Calu3 (cell line): Measurements from ENCODE around the gene SYTL2. TPM values are rescaled to one million over a fixed set of nuclear protein-coding genes. Genes with fewer than 3 reads are reported as not detected.
"Not testable (repeated sequence)": the region's sequence is repeated elsewhere in the genome, so short reads cannot be mapped to it uniquely, and the experiment has no call there.

ENCODE experiments used
- BruUV-seq: library from RNA; stranded (reverse); fragments of 400-500 nt; replicated peaks from 2 replicates; lab custom pipeline; 2021; lab: Mats Ljungman, UMichigan
- CTCF ChIA-PET: fragments of 300-600 bp; sonication (Branson Sonifier 250); formaldehyde crosslinking; loops from one replicate; lab custom pipeline; 2022; ENCODE audit warnings: antibody characterized with exemption; lab: Charles Lee
- DNase-seq: peaks from one replicate; pipeline ENCODE4 v3.0.0; 2022
- H3K27ac Mint-ChIP-seq: one replicate; pipeline ENCODE4 v1.8.0; 2022; ENCODE audit warnings: mixed read lengths; ENCODE audit not compliant: unreplicated experiment
- H3K27me3 Mint-ChIP-seq: one replicate; pipeline ENCODE4 v1.8.0; 2022; ENCODE audit warnings: mixed read lengths; ENCODE audit not compliant: unreplicated experiment
- H3K36me3 Mint-ChIP-seq: one replicate; pipeline ENCODE4 v1.8.0; 2022; ENCODE audit warnings: mild to moderate bottlenecking, moderate library complexity, mixed read lengths; ENCODE audit not compliant: insufficient read depth, unreplicated experiment
- H3K4me1 Mint-ChIP-seq: one replicate; pipeline ENCODE4 v1.8.0; 2022; ENCODE audit warnings: mild to moderate bottlenecking, low read depth, mixed read lengths; ENCODE audit not compliant: unreplicated experiment
- H3K4me3 Mint-ChIP-seq: one replicate; pipeline ENCODE4 v1.8.0; 2022; ENCODE audit warnings: mild to moderate bottlenecking, low read depth, moderate library complexity, mixed read lengths; ENCODE audit not compliant: unreplicated experiment
- H3K9me3 Mint-ChIP-seq: one replicate; pipeline ENCODE4 v1.8.0; 2022; ENCODE audit warnings: low read depth, mixed read lengths; ENCODE audit not compliant: unreplicated experiment
- CTCF ChIP-seq: fragments of 200-600 bp; IDR thresholded peaks from one replicate; pipeline ENCODE4 v1.8.0; 2022; ENCODE audit warnings: antibody characterized with exemption; ENCODE audit not compliant: unreplicated experiment
- intact Hi-C: fragments of 100-400 bp; cut with micrococcal nuclease; formaldehyde crosslinking; loops from one replicate; pipeline ENCODE4 v1.10.0; 2022; ENCODE audit not compliant: unreplicated experiment
- total RNA-seq: library from RNA; stranded (reverse); gene quantifications from 2 replicates; pipeline ENCODE4 v1.2.3, GENCODE V29; 2022

The SYTL2 gene
- total RNA-seq, 1 experiment from 2014 or later: 10.6 TPM

GRCh38 chr11:85843929-85844328 is 33.0 kb upstream of the SYTL2 start:
- H3K4me3 Mint-ChIP-seq: no peak overlapping the region
- DNase-seq: no peak
- no peaks in the 10 kb centered on the region for H3K27me3 Mint-ChIP-seq
- CTCF ChIA-PET: no interaction called here
- TSS peak; percentile 5 for BruUV-seq
- no peaks in the 10 kb centered on the region for H3K36me3 Mint-ChIP-seq
- TF ChIP-seq CTCF: no peak
- intact Hi-C loops: loop anchor here (10.0 kb wide), 1 partner anchor 249 kb away; no protein-coding TSS in a partner anchor
- H3K4me1 Mint-ChIP-seq: peaks cover 13% of the 10 kb centered on the region
- H3K27ac Mint-ChIP-seq: peak overlapping the region; percentile 78
- no peaks in the 10 kb centered on the region for H3K9me3 Mint-ChIP-seq

GRCh38 chr11:85840932-85841331 is 30.0 kb upstream of the SYTL2 start:
- DNase-seq, BruUV-seq, H3K4me3 Mint-ChIP-seq, H3K27me3 Mint-ChIP-seq, H3K27ac Mint-ChIP-seq, CTCF ChIA-PET, H3K9me3 Mint-ChIP-seq, H3K36me3 Mint-ChIP-seq: not testable (repeated sequence)
- peaks cover 13% of the 10 kb centered on the region for H3K4me1 Mint-ChIP-seq
- intact Hi-C loops: loop anchor here (10.0 kb wide), 1 partner anchor 246 kb away; no protein-coding TSS in a partner anchor

- Mint-ChIP-seq H3K4me1 (peaks cover 16% of the 10 kb centered on the region), H3K36me3 (no peaks in the 10 kb centered on the region), H3K9me3 (no peaks in the 10 kb centered on the region), H3K27ac (no peak overlapping the region), H3K4me3 (no peak overlapping the region), H3K27me3 (no peaks in the 10 kb centered on the region)
- BruUV-seq: no TSS peak
- TF ChIP-seq CTCF: no peak
- CTCF ChIA-PET: no interaction called here
- DNase-seq: no peak
- intact Hi-C loops: no loop called here
Measured at GRCh38 chr11:85835729-85836128, 24.8 kb upstream of the SYTL2 start.

GRCh38 chr11:85835263-85835662 is 24.3 kb upstream of the SYTL2 start:
- CTCF ChIA-PET: no interaction called here

More at GRCh38 chr11:85835263-85835662, 24.3 kb upstream of the SYTL2 start:
- DNase-seq: no peak
- intact Hi-C loops: no loop called here
- no peaks in the 10 kb centered on the region for H3K9me3 Mint-ChIP-seq
- BruUV-seq: no TSS peak
- no peak overlapping the region for H3K27ac Mint-ChIP-seq
- no peak overlapping the region for H3K4me3 Mint-ChIP-seq
- H3K27me3 Mint-ChIP-seq: no peaks in the 10 kb centered on the region
- TF ChIP-seq CTCF: no peak
- H3K4me1 Mint-ChIP-seq: peaks cover 20% of the 10 kb centered on the region
- H3K36me3 Mint-ChIP-seq: no peaks in the 10 kb centered on the region
